Measurements from ENCODE around the gene MALT1. TPM values are rescaled to one million over a fixed set of nuclear protein-coding genes. Genes with fewer than 3 reads are reported as not detected.

The MALT1 gene
- total and polyA plus RNA-seq, 9 of the 15 experiments (the other 6 are each of a cell fraction or from before 2014, with no cell fraction given), result 0.14 to 1.6 (median 0.32) TPM

DNA sequence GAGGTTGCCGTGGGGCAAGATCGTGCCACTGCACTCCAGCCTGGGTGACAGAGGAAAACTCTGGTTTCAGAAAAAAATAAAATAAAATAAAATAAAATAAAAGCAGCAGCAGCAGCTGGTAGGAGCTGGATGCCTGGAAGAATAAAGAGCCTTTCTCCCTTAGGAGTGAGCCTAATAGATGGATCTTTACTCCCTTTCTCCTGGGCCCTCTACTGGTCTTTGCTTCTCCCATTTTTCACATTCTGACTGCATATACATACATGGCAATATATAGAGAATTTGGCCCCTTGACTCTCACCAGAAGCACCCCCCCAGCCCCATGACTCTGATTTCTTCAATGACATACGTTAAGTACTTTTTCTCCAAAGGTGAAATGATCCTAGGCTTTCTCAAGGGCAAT, 9.8 kb upstream of the MALT1 start:
- H3K9me1 ChIP-seq (ENCODE audit: control insufficient read depth, insufficient read depth, low read length), result no peaks in the 10 kb centered on the region
- intact Hi-C loops (cut with micrococcal nuclease), result no loop called here
- no peak overlapping the region for H2AFZ ChIP-seq (ENCODE audit: low read depth, low read length)
- in situ Hi-C loops (cut with MboI), result no loop called here
- H3K79me2 ChIP-seq (ENCODE audit: control insufficient read depth, insufficient read depth, low read length), result no peaks in the 10 kb centered on the region
- H3K27me3 ChIP-seq (ENCODE audit: control insufficient read depth in 2 of 2, insufficient read depth in 2 of 2, low read length in 2 of 2), result no peaks in the 10 kb centered on the region
- no peak overlapping the region for H3K27ac ChIP-seq (ENCODE audit: extremely low read depth, low read depth, low read length)
- H3K4me2 ChIP-seq (ENCODE audit: insufficient read depth, low read length), result no peak overlapping the region
- FAIRE-seq, result no peak
- H3K4me1 ChIP-seq (replicated peaks in 1 of 2; ENCODE audit: control insufficient read depth in 2 of 2, insufficient read depth in 2 of 2, low read length in 2 of 2), result no peaks in the 10 kb centered on the region
- H3K36me3 ChIP-seq (ENCODE audit: control insufficient read depth, insufficient read depth, low read length), result no peaks in the 10 kb centered on the region
- DNase-seq (ENCODE audit: extremely low read depth in 1 of 4, low spot score in 3 of 4), result no peak
- H3K9me3 ChIP-seq (replicated peaks; ENCODE audit: control insufficient read depth, insufficient read depth, low read depth, low read length), result no peaks in the 10 kb centered on the region
- no peaks in the 10 kb centered on the region for H4K20me1 ChIP-seq (replicated peaks; ENCODE audit: control insufficient read depth, insufficient read depth, low read length)
- no peak overlapping the region for H3K9ac ChIP-seq (ENCODE audit: insufficient read depth in 1 of 2, low read depth in 2 of 2, low read length in 2 of 2)
- CTCF ChIA-PET (ENCODE audit: low intra/inter-chr PET ratio), result no interaction called here
- no peak for TF ChIP-seq ZNF24 (IDR thresholded peaks at IDR 0.05)
- no peak for TF ChIP-seq LCOR (CRISPR knock-in tag; IDR thresholded peaks at IDR 0.05)
- TF ChIP-seq CBX3 (IDR thresholded peaks at IDR 0.05; ENCODE audit: borderline replicate concordance in 1 of 2, low read length in 2 of 2), result no peak
- TF ChIP-seq TAL1 (IDR thresholded peaks at IDR 0.05), result no peak
- TF ChIP-seq CHD4 (IDR thresholded peaks at IDR 0.05; ENCODE audit: insufficient read depth, insufficient replicate concordance, low read depth, low read length, poor library complexity, severe bottlenecking), result no peak
- no peak for TF ChIP-seq MIER1 (IDR thresholded peaks at IDR 0.05; ENCODE audit: low read depth)
- no peak for TF ChIP-seq PHTF2 (CRISPR knock-in tag; IDR thresholded peaks at IDR 0.05)
- no peak for TF ChIP-seq ZKSCAN3 (CRISPR knock-in tag; IDR thresholded peaks at IDR 0.05)
- TF ChIP-seq BRCA1 (IDR thresholded peaks at IDR 0.05), result no peak
- no peak for TF ChIP-seq BRCA1 (CRISPR knock-in tag; IDR thresholded peaks at IDR 0.05)
- no peak for TF ChIP-seq ZSCAN29 (IDR thresholded peaks at IDR 0.05)
- TF ChIP-seq, protein P1, sequence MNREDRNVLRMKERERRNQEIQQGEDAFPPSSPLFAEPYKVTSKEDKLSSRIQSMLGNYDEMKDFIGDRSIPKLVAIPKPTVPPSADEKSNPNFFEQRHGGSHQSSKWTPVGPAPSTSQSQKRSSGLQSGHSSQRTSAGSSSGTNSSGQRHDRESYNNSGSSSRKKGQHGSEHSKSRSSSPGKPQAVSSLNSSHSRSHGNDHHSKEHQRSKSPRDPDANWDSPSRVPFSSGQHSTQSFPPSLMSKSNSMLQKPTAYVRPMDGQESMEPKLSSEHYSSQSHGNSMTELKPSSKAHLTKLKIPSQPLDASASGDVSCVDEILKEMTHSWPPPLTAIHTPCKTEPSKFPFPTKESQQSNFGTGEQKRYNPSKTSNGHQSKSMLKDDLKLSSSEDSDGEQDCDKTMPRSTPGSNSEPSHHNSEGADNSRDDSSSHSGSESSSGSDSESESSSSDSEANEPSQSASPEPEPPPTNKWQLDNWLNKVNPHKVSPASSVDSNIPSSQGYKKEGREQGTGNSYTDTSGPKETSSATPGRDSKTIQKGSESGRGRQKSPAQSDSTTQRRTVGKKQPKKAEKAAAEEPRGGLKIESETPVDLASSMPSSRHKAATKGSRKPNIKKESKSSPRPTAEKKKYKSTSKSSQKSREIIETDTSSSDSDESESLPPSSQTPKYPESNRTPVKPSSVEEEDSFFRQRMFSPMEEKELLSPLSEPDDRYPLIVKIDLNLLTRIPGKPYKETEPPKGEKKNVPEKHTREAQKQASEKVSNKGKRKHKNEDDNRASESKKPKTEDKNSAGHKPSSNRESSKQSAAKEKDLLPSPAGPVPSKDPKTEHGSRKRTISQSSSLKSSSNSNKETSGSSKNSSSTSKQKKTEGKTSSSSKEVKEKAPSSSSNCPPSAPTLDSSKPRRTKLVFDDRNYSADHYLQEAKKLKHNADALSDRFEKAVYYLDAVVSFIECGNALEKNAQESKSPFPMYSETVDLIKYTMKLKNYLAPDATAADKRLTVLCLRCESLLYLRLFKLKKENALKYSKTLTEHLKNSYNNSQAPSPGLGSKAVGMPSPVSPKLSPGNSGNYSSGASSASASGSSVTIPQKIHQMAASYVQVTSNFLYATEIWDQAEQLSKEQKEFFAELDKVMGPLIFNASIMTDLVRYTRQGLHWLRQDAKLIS (CRISPR knock-in tag; IDR thresholded peaks at IDR 0.05), result no peak
- ATAC-seq, result no peak
- H3K4me3 ChIP-seq, result no peak overlapping the region
- WGBS (ENCODE audit: insufficient coverage, low coverage, missing lambda C conversion rate), result 0% methylated on average over 1 of the region's 3 CpGs
- POLR2A ChIA-PET, result no interaction called here
- no TSS peak for BruUV-seq (replicated peaks)

All from K562 (cell line).